C4-2B (cell line): ENCODE data around the gene CASZ1.

ENCODE experiments used
- CTCF ChIP-seq: fragments of 450-650 bp; conservative IDR thresholded peaks from 2 replicates; pipeline ENCODE4 v1.5.1; 2017; ENCODE audit warnings: mild to moderate bottlenecking
- ZFX ChIP-seq: fragments of 450-650 bp; IDR thresholded peaks from 2 replicates; pipeline ENCODE4 v1.6.1; 2017

DNA sequence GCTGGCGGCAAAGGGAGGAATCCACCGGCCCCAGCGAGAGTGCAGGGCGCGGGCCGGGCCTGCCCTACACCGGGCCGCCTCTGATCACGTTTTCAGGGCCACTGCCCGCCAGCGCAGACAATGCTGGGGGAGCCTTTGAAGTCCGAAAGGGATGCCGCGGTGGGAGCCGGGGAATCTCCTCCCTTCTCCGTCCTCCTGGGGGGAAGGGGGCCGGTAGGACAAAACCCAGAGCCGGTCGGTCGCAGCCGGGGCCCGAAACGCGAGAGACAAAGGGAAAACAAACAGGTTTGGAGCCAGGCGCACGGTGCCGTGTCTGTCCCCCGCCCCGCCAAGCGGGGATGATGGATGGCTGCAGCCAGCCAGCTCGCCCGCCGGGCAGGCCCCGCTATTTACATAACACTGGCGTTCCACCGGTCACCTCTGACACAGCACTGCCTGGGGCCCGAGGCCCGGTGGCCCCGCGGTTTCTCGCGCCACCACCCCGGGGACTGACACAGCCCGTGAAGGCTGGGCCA, 92.0 kb downstream of the CASZ1 start:
- TF ChIP-seq CTCF (no peak), ZFX (no peak)
